Measurements from ENCODE around the gene JAGN1.
"Not testable (repeated sequence)": the region's sequence is repeated elsewhere in the genome, so short reads cannot be mapped to it uniquely, and the experiment has no call there.

JAGN1 gene

GRCh38 chr3:9848860-9849259 lies 41.5 kb upstream of the JAGN1 start:
- peak; percentile 53 for DNase-seq (ENCODE audit: low read depth)
- H3K4me3 ChIP-seq (ENCODE audit: low read depth, low read length), result not testable (repeated sequence)
- peak; percentile 35 for TF ChIP-seq CTCF (IDR thresholded peaks at IDR 0.05; ENCODE audit: low read depth, low read length)

- H3K4me3 ChIP-seq (ENCODE audit: low read depth, low read length); DNase-seq (ENCODE audit: low read depth): not testable (repeated sequence)
Measured at GRCh38 chr3:9851383-9851782, 39.0 kb upstream of the JAGN1 start.

GRCh38 chr3:9851926-9852325 lies 38.5 kb upstream of the JAGN1 start:
- not testable (repeated sequence) for DNase-seq (ENCODE audit: low read depth); H3K4me3 ChIP-seq (ENCODE audit: low read depth, low read length)

- H3K4me3 ChIP-seq (ENCODE audit: low read depth, low read length), result no peak overlapping the region
- no peak for TF ChIP-seq POLR2A (IDR thresholded peaks at IDR 0.05; ENCODE audit: extremely low read depth, insufficient read length)
- no peak for TF ChIP-seq MYC (IDR thresholded peaks at IDR 0.05; ENCODE audit: low read depth, low read length)
- TF ChIP-seq CTCF (IDR thresholded peaks at IDR 0.05; ENCODE audit: low read depth, low read length), result no peak
- no peak for TF ChIP-seq MAX (IDR thresholded peaks at IDR 0.05; ENCODE audit: low read depth, low read length)
- no peak for DNase-seq (ENCODE audit: low read depth)
Measured at GRCh38 chr3:9852528-9852927, 37.9 kb upstream of the JAGN1 start.

GRCh38 chr3:9854291-9854940 lies 36.0 kb upstream of the JAGN1 start:
- H3K4me3 ChIP-seq (ENCODE audit: low read depth, low read length); DNase-seq (ENCODE audit: low read depth): not testable (repeated sequence)

- no peak for TF ChIP-seq MYC (IDR thresholded peaks at IDR 0.05; ENCODE audit: low read depth, low read length)
- TF ChIP-seq MAX (IDR thresholded peaks at IDR 0.05; ENCODE audit: low read depth, low read length), result no peak
- TF ChIP-seq CTCF (IDR thresholded peaks at IDR 0.05; ENCODE audit: low read depth, low read length), result no peak
- TF ChIP-seq POLR2A (IDR thresholded peaks at IDR 0.05; ENCODE audit: extremely low read depth, insufficient read length), result no peak
- DNase-seq (ENCODE audit: low read depth), result no peak
- no peak overlapping the region for H3K4me3 ChIP-seq (ENCODE audit: low read depth, low read length)
Measured at GRCh38 chr3:9855594-9855993, 34.8 kb upstream of the JAGN1 start.

- no peak overlapping the region for H3K4me3 ChIP-seq (ENCODE audit: low read depth, low read length)
- TF ChIP-seq MYC (IDR thresholded peaks at IDR 0.05; ENCODE audit: low read depth, low read length) (no peak), POLR2A (IDR thresholded peaks at IDR 0.05; ENCODE audit: extremely low read depth, insufficient read length) (no peak), CTCF (IDR thresholded peaks at IDR 0.05; ENCODE audit: low read depth, low read length) (no peak), MAX (IDR thresholded peaks at IDR 0.05; ENCODE audit: low read depth, low read length) (no peak)
- no peak for DNase-seq (ENCODE audit: low read depth)
Measured at GRCh38 chr3:9859530-9860025, 30.8 kb upstream of the JAGN1 start.

- DNase-seq (ENCODE audit: low read depth), result no peak
- H3K4me3 ChIP-seq (ENCODE audit: low read depth, low read length), result no peak overlapping the region
- TF ChIP-seq POLR2A (IDR thresholded peaks at IDR 0.05; ENCODE audit: extremely low read depth, insufficient read length) (no peak), MYC (IDR thresholded peaks at IDR 0.05; ENCODE audit: low read depth, low read length) (no peak), MAX (IDR thresholded peaks at IDR 0.05; ENCODE audit: low read depth, low read length) (no peak), CTCF (IDR thresholded peaks at IDR 0.05; ENCODE audit: low read depth, low read length) (no peak)
Measured at GRCh38 chr3:9861201-9861600, 29.2 kb upstream of the JAGN1 start.

All from NB4 (cell line).